Stimulated activated CD8-positive, alpha-beta memory T cell treated with anti-CD3 and anti-CD28 coated beads, Interleukin-2, amount 100 ng/mL, for 48 hours (primary cell): ENCODE results near the gene ASCC1.

ENCODE experiments used
- DNase-seq, 2 donors: peaks; one replicate each; pipeline ENCODE4 v3.0.0-alpha.2; 2020; ENCODE audit warnings: low read depth in 2 of 2

The ASCC1 gene, protein sequence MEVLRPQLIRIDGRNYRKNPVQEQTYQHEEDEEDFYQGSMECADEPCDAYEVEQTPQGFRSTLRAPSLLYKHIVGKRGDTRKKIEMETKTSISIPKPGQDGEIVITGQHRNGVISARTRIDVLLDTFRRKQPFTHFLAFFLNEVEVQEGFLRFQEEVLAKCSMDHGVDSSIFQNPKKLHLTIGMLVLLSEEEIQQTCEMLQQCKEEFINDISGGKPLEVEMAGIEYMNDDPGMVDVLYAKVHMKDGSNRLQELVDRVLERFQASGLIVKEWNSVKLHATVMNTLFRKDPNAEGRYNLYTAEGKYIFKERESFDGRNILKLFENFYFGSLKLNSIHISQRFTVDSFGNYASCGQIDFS

GRCh38 chr10:72215611-72216549 is at the start of gene ASCC1, which contains the start of gene ANAPC16:
ASCC1 (minus strand) TSS chr10:72216276; CDS start chr10:72213298, 2,978 bp downstream.
ANAPC16 (plus strand) TSS chr10:72216012; CDS start chr10:72223915, 7,903 bp downstream.
- peak; percentile 91 to 96 for DNase-seq

DNA sequence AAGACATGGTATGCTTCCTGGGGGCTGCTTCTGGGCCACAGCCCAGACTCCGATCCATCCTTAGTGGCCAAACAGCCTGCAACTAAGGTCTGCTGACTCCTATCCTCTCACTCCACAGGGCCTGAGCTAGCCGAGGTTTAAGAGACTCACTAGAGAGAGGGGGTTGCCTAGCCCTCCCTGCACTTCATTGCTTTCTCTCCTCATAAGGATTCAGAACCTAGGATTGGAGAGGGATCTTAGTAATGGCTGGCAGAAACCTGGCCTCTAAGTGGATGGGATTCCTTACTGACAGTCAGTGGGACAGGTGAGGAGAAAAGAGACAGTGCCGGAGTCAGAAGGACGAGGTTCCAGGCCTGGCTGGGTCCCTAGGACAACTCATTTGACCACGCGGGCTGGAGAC is 49.4 kb upstream of the ASCC1 start:
- DNase-seq: no peak

DNA sequence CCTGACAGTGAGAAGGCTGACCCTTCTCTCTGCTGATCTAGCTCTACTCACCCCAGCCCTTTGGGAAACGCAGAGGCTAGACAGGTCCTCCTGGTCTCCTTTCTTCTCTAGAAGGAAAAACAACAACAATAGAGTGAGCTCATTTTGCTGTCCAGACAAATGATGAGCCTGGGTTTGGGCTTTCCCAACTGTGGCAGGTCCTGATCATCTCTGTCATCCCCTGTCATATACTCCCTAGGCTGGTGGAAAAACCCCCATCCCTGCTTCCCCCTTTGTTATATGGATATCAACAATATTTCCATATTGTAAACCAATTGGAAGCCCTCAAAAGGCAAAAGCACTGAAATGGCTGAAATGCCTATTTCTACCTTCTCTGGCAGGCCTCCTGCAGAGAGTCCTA is 48.5 kb upstream of the ASCC1 start:
- DNase-seq: no peak

DNA sequence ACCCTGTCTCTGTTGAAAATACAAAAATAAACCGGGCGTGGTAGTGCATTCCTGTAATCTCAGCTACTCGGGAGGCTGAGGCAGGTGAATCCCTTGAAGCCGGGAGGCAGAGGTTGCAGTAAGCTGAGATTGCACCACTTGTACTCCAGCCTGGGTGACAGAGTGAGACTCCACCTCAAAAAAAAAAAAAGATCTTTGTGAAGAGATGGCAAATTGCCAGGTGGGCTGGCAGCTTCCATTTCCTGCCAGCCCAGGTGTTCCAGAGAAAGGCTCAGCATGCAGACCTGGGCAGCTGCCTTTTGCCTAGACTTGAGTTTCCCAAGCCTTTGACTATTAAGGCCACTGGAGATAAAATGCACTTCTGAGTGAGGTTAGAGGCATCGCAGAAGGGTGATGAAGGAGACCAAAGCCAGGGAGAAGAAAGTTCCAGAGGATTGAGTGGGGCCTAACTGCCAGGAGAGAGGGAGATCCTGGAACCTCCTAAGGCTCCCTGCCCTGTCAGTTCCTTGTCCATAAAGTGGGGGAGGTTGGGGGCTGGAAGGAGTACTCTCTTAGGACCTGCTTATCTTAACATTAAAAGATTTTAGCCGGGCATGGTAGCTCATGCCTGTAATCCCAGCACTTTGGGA is 47.7 kb upstream of the ASCC1 start:
- no peak for DNase-seq

- DNase-seq: no peak
Measured at GRCh38 chr10:72261784-72262404, 45.8 kb upstream of the ASCC1 start.

GRCh38 chr10:72260976-72261783 is 45.1 kb upstream of the ASCC1 start:
- no peak for DNase-seq

GRCh38 chr10:72260239-72260975 is 44.3 kb upstream of the ASCC1 start:
- peak; percentile 89 to 90 for DNase-seq

GRCh38 chr10:72259491-72260238 is 43.6 kb upstream of the ASCC1 start:
- DNase-seq: no peak

GRCh38 chr10:72258617-72259016 is 42.5 kb upstream of the ASCC1 start:
- DNase-seq: no peak

DNA sequence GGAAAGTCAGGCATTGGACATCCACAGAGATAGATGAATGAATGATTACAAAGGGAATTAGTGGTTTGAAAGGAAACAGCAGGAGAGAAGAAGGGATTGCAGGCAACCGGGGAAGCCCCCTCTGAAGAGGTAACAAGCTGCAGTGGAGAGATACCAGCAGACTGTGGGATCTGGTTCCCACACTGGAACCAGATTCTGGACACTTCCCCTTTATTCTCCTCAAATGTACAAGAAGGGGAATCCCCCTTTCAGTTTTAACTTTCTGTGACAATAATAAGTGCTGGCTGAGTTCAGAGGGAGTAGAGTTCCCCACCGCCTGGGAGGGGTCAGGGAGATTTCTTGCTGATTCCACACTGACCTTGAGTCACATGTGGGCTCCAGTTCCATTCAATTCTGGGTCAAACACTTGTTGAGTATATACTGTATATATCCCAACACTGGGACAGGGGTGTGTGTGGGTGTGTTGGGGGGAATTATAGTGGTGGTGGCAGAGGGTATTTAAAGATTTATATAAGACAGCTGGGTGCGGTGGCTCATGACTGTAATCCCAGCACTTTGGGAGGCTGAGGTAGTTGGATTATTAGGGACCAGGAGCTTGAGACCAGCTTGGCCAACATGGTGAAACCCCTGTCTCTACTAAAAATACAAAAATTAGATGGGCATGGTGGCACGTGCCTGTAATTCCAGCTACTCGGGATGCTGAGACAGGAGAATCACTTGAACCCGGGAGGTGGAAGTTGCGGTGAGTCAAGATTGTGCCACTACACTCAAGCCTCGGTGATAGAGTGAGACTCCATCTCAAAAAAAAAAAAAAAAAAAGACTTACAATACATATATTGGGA is 41.2 kb upstream of the ASCC1 start:
- no peak for DNase-seq

GRCh38 chr10:72255977-72256729 is 40.1 kb upstream of the ASCC1 start:
- no peak for DNase-seq

DNA sequence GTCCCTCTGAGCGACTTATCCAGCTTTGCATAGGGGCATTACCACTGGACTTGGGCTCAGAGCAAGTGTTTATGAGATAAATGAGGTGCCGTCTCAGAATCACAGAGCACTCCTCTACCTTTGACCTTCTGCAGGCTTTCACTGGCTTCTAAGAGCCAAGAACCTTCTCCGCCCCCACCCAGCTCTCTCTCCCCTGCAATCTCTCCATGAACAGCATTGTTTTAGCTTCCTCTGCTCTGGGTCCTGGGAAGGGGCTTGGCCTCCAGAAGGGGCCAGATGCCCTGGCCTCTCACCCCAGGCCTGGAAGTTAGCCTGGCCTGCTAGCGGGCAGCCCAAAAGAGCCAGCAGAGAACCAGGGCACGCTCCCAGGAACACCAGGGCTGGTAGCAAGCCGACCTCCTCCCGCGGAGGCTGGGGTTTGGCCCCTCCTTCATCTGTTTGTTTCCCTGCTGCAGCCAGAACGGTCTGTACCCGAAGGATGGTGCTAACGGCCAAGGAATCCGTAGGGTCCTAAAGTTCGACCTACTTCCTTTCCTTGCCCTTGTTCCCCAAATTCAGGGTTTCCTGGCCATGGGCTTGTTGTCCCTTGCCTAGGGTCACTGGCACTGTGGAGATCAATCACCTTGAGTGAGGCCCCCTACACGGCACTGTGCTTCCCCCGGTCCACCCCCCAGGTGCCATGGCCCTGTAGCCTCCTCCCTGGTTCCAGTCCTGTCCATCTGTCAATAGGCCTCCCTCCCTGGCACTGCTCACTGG is 38.9 kb upstream of the ASCC1 start:
- DNase-seq: no peak

DNA sequence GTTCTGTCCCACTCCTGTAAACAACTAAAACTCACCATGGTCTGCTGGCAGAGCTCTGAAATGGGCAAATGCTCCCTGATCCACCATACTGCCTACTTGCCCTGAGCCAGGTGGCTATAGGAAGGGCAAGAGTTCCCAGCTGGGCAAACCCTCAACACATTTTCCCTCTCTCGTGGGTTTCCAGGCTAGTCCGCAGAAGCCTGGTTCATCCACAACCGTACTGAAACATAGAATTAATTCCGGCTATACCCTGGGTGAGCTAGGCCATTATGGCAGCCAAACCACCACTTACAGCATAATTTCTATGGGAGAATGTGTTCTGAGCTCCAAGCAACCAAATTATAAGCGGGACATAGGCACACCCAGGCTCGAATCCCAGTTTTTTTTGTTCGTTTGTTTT is 37.5 kb upstream of the ASCC1 start:
- DNase-seq: no peak

DNA sequence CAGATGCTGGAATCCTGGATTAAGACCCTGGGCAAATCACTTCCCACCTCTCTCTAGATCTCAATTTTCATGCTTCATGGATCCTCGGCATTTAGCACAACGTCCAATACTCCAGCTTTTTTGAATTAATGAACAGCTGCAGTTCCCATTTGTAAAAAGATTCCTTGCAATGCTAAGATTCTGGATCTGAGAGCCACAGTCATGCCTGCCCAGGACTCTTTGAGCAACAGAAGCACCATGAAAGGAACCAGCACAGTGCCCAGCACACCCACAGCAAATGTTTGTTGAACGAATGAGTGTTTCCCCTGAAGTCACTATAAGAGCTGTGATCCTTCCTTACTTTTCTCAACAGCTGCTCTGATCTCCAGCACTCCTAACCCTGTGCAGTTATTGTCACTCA is 36.9 kb upstream of the ASCC1 start:
- no peak for DNase-seq

- no peak for DNase-seq
Measured at GRCh38 chr10:72251635-72252034, 35.6 kb upstream of the ASCC1 start.

GRCh38 chr10:72250666-72251065 is 34.6 kb upstream of the ASCC1 start:
- DNase-seq: no peak
